GM12878 (cell line): ENCODE data around the gene SKIDA1. TPM values are rescaled to one million over a fixed set of nuclear protein-coding genes. Genes with fewer than 3 reads are reported as not detected.

Experiments used
- ATAC-seq: fragments of 200-7000 bp; cut with Tn5 transposase; 3 replicates; pipeline ENCODE4 v1.9.1; 2020; ENCODE audit warnings: mild to moderate bottlenecking, moderate library complexity
- BruUV-seq: library from RNA; stranded (reverse); fragments of 400-500 nt; replicated peaks from 2 replicates; lab custom pipeline; 2021; lab: Mats Ljungman, UMichigan
- CTCF ChIA-PET: fragments of 300-600 bp; sonication (Branson Sonifier 250); formaldehyde crosslinking; extraction: SDS; loops from one replicate; lab custom pipeline; 2021; ENCODE audit warnings: inconsistent platforms; lab: Yijun Ruan, JAX
- POLR2A ChIA-PET: fragments of 350-600 bp; formaldehyde crosslinking; extraction: SDS; loops from one replicate; lab custom pipeline; 2021; ENCODE audit warnings: inconsistent platforms; lab: Charles Lee
- RAD21 ChIA-PET: fragments of 300-600 bp; sonication (Branson Sonifier 250); formaldehyde crosslinking; loops from one replicate; lab custom pipeline; 2023; ENCODE audit warnings: antibody characterized with exemption; ENCODE audit not compliant: unreplicated experiment; lab: Charles Lee
- SMC1A ChIA-PET: fragments of 300-600 bp; sonication (Branson Sonifier 250); formaldehyde crosslinking; loops from one replicate; lab custom pipeline; 2023; ENCODE audit not compliant: unreplicated experiment, uncharacterized antibody; lab: Charles Lee
- DNase-seq: peaks from one replicate; pipeline ENCODE4 v3.0.0-alpha.2; 2011; ENCODE audit warnings: low read depth, low spot score
- FAIRE-seq: peaks from 3 replicates; lab custom pipeline; 2011; peaks lifted over from hg19 to GRCh38; lab: Jason Lieb, UNC
- H2AFZ ChIP-seq: 2 replicates; pipeline ENCODE4 v1.6.0; 2011; ENCODE audit warnings: low read depth, low read length, control low read depth; ENCODE audit not compliant: control insufficient read depth
- H3K27ac ChIP-seq: 2 replicates; pipeline ENCODE4 v1.5.1; 2011; ENCODE audit warnings: control low read depth; ENCODE audit not compliant: control insufficient read depth, insufficient read depth
- H3K27me3 ChIP-seq, 2 experiments: replicated peaks in 1 of 2; 2 replicates each; pipeline versions ENCODE4 v1.6.0 to v1.6.1; 2011; ENCODE audit warnings: low read length in 1 of 2; ENCODE audit not compliant: control insufficient read depth in 2 of 2, insufficient read depth in 2 of 2
- H3K36me3 ChIP-seq, 2 experiments: 2 replicates each; pipeline ENCODE4 v1.5.1; 2011; ENCODE audit warnings: low read length in 1 of 2; ENCODE audit not compliant: control insufficient read depth in 2 of 2, insufficient read depth in 2 of 2
- H3K4me1 ChIP-seq: 2 replicates; pipeline ENCODE4 v1.6.1; 2011; ENCODE audit warnings: mild to moderate bottlenecking, low read length, moderate library complexity, mixed read lengths; ENCODE audit not compliant: control insufficient read depth, insufficient read depth
- H3K4me2 ChIP-seq: 2 replicates; pipeline ENCODE4 v1.6.0; 2011; ENCODE audit warnings: control low read depth; ENCODE audit not compliant: control insufficient read depth, insufficient read depth
- H3K4me3 ChIP-seq: fragments of 200-600 bp; sonication (generic); 2 replicates; pipeline ENCODE4 v1.5.1; 2016
- H3K79me2 ChIP-seq: 2 replicates; pipeline ENCODE4 v1.6.0; 2011; ENCODE audit warnings: low read length; ENCODE audit not compliant: control insufficient read depth, insufficient read depth
- H3K9ac ChIP-seq: 2 replicates; pipeline ENCODE4 v1.8.0; 2011; ENCODE audit warnings: low read length, control low read depth, mixed read lengths; ENCODE audit not compliant: control insufficient read depth, insufficient read depth
- H3K9me3 ChIP-seq: replicated peaks from 3 replicates; pipeline ENCODE4 v1.5.1; 2011; ENCODE audit warnings: mild to moderate bottlenecking, low read length; ENCODE audit not compliant: control insufficient read depth, insufficient read depth
- H4K20me1 ChIP-seq: 2 replicates; pipeline ENCODE4 v1.6.0; 2011; ENCODE audit not compliant: control insufficient read depth, insufficient read depth
- CREB1 ChIP-seq: IDR thresholded peaks from 2 replicates; pipeline ENCODE4 v1.6.1; 2012; ENCODE audit warnings: low read depth, mild to moderate bottlenecking, inconsistent platforms
- PAX5 ChIP-seq: IDR thresholded peaks from 2 replicates; pipeline ENCODE4 v1.6.1; 2011; ENCODE audit warnings: low read depth, low read length, borderline replicate concordance
- SIX5 ChIP-seq: IDR thresholded peaks from 2 replicates; pipeline ENCODE4 v1.6.1; 2011; ENCODE audit warnings: mild to moderate bottlenecking, low read depth, low read length, moderate library complexity; ENCODE audit not compliant: severe bottlenecking
- SMARCA5 ChIP-seq: fragments of 450-650 bp; IDR thresholded peaks from 2 replicates; pipeline ENCODE4 v1.6.1; 2017; ENCODE audit warnings: mild to moderate bottlenecking
- SRF ChIP-seq, 2 experiments: IDR thresholded peaks; 2 replicates each; pipeline ENCODE4 v1.6.1; 2011; ENCODE audit warnings: low read depth in 2 of 2, low read length in 2 of 2, mild to moderate bottlenecking in 1 of 2, moderate library complexity in 1 of 2
- WRNIP1 ChIP-seq: IDR thresholded peaks from 2 replicates; pipeline ENCODE4 v1.6.1; 2011; ENCODE audit warnings: low read depth, low read length, improper control_type of control experiment, borderline replicate concordance
- ZNF384 ChIP-seq: IDR thresholded peaks from 2 replicates; pipeline ENCODE4 v1.6.1; 2012; ENCODE audit warnings: low read depth, mild to moderate bottlenecking, low read length, improper control_type of control experiment, borderline replicate concordance
- WGBS: methylation state at CpG from one replicate; pipeline ENCODE4 v1.1.6; 2016; ENCODE audit warnings: low lambda C conversion rate; ENCODE audit not compliant: insufficient replicate concordance, insufficient coverage; ENCODE audit errors: missing lambda C conversion rate; 5-methylcytosine and 5-hydroxymethylcytosine counted together
- in situ Hi-C: fragments of 300-500 bp; cut with MboI; formaldehyde crosslinking; loops from 9 replicates; pipeline ENCODE4 v1.14.3; 2018; ENCODE audit warnings: mixed read lengths
- intact Hi-C: fragments of 100-400 bp; cut with micrococcal nuclease; formaldehyde crosslinking; loops from one replicate; pipeline ENCODE4 v1.14.2; 2022; ENCODE audit not compliant: unreplicated experiment
- polyA plus RNA-seq, 11 experiments: library from polyadenylated mRNA; depleted of rRNA in 4 of 11; unstranded in 6 of 11; stranded (reverse) in 5 of 11; fragments of >200 nt; fragmentation: Nextera tagmentation in 4 of 11; fragmentation: Illumina TruSeq in 1 of 11; extraction: Ambion mirVana in 4 of 11; extraction: Trizol in 1 of 11; gene quantifications; 1 replicate in 1 of 11; 2 replicates in 10 of 11; pipeline versions ENCODE4 v1.2.1 to v1.2.3, GENCODE V29; 2011 to 2016; ENCODE audit warnings: inconsistent platforms in 2 of 11, missing spikeins in 2 of 11, low read depth in 1 of 11
- total RNA-seq, 4 experiments: library from RNA; depleted of rRNA in 3 of 4; stranded (reverse); fragments of >200 nt in 3 of 4; fragmentation: Illumina TruSeq in 1 of 4; extraction: Trizol in 1 of 4; gene quantifications; 2 replicates each; pipeline versions ENCODE4 v1.2.1 to v1.2.3, GENCODE V29; 2013 to 2021
- TF ChIP-seq, protein P1 (sequence below): fragments of 150-350 bp; IDR thresholded peaks from 2 replicates; pipeline ENCODE4 v1.6.1; 2014; ENCODE audit warnings: mild to moderate bottlenecking, low read depth, low read length
- TF ChIP-seq, protein P2 (sequence below): IDR thresholded peaks from 2 replicates; pipeline ENCODE4 v1.6.1; 2012; ENCODE audit warnings: low read depth, low read length, improper control_type of control experiment
- TF ChIP-seq, protein P3 (sequence below): fragments of 450-650 bp; IDR thresholded peaks from 2 replicates; pipeline ENCODE4 v1.6.1; 2017; ENCODE audit warnings: mild to moderate bottlenecking, moderate library complexity

SKIDA1 gene
- total and polyA plus RNA-seq, 10 of the 15 experiments (the other 5 are each of a cell fraction or from before 2014, with no cell fraction given): 0.05 to 0.90 (median 0.28) TPM

DNA sequence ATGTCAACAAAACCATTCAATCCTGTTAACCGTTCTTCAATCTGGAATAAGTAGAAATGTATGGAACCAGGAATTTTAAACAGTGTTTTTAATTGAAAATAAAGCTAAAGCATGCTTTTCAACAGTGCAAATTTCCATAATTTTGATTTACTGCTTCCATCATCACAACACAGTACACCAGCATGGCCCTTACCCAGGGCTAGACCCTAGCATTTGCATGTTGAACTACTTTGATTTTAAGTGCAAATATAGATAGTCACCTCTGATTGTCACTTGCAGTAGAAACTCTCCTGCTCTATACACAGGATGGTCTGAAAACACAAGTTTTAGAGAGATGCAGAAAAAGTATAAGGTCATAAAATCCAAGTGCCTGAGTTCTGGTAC lies 12.1 kb downstream of the SKIDA1 start:
- Histone ChIP-seq H4K20me1 (no peaks in the 10 kb centered on the region), H3K4me3 (no peak overlapping the region), H3K27me3 (peaks cover 7 to 24% of the 10 kb centered on the region in 2 experiments), H3K27ac (no peak overlapping the region), H3K4me2 (no peak overlapping the region), H3K9me3 (no peaks in the 10 kb centered on the region), H3K9ac (no peak overlapping the region), H3K36me3 (no peaks in the 10 kb centered on the region), H3K79me2 (no peaks in the 10 kb centered on the region), H2AFZ (no peak overlapping the region), H3K4me1 (peaks cover 6% of the 10 kb centered on the region)
- DNase-seq (no peak), ATAC-seq (no peak), FAIRE-seq (no peak)
- intact Hi-C loops (no loop called here), in situ Hi-C loops (no loop called here)
- POLR2A ChIA-PET: no interaction called here
- CTCF ChIA-PET: interaction anchor here (0.6 kb wide), 1 partner anchor 24 kb away, joined by 3 read pairs; no protein-coding TSS in a partner anchor
- 43% methylated on average over 1 of the region's 1 CpG for WGBS
- no TSS peak for BruUV-seq
- no peak for TF ChIP-seq ZNF384
- no peak for TF ChIP-seq SRF (IDR thresholded peaks at IDR 0.05; ENCODE audit: low read depth in 2 of 2, low read length in 2 of 2)
- TF ChIP-seq PAX5: no peak
- TF ChIP-seq, protein P1, sequence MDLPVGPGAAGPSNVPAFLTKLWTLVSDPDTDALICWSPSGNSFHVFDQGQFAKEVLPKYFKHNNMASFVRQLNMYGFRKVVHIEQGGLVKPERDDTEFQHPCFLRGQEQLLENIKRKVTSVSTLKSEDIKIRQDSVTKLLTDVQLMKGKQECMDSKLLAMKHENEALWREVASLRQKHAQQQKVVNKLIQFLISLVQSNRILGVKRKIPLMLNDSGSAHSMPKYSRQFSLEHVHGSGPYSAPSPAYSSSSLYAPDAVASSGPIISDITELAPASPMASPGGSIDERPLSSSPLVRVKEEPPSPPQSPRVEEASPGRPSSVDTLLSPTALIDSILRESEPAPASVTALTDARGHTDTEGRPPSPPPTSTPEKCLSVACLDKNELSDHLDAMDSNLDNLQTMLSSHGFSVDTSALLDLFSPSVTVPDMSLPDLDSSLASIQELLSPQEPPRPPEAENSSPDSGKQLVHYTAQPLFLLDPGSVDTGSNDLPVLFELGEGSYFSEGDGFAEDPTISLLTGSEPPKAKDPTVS: no peak
- TF ChIP-seq WRNIP1: no peak
- TF ChIP-seq SIX5: no peak
- TF ChIP-seq CREB1: no peak
- TF ChIP-seq, protein P2, sequence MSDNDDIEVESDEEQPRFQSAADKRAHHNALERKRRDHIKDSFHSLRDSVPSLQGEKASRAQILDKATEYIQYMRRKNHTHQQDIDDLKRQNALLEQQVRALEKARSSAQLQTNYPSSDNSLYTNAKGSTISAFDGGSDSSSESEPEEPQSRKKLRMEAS: no peak
- TF ChIP-seq, protein P3, sequence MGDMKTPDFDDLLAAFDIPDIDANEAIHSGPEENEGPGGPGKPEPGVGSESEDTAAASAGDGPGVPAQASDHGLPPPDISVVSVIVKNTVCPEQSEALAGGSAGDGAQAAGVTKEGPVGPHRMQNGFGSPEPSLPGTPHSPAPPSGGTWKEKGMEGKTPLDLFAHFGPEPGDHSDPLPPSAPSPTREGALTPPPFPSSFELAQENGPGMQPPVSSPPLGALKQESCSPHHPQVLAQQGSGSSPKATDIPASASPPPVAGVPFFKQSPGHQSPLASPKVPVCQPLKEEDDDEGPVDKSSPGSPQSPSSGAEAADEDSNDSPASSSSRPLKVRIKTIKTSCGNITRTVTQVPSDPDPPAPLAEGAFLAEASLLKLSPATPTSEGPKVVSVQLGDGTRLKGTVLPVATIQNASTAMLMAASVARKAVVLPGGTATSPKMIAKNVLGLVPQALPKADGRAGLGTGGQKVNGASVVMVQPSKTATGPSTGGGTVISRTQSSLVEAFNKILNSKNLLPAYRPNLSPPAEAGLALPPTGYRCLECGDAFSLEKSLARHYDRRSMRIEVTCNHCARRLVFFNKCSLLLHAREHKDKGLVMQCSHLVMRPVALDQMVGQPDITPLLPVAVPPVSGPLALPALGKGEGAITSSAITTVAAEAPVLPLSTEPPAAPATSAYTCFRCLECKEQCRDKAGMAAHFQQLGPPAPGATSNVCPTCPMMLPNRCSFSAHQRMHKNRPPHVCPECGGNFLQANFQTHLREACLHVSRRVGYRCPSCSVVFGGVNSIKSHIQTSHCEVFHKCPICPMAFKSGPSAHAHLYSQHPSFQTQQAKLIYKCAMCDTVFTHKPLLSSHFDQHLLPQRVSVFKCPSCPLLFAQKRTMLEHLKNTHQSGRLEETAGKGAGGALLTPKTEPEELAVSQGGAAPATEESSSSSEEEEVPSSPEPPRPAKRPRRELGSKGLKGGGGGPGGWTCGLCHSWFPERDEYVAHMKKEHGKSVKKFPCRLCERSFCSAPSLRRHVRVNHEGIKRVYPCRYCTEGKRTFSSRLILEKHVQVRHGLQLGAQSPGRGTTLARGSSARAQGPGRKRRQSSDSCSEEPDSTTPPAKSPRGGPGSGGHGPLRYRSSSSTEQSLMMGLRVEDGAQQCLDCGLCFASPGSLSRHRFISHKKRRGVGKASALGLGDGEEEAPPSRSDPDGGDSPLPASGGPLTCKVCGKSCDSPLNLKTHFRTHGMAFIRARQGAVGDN: no peak
- TF ChIP-seq SMARCA5: no peak
- RAD21 ChIA-PET: no interaction called here
- SMC1A ChIA-PET: no interaction called here
